Measurements from ENCODE around the gene SEPSECS.

SEPSECS gene

DNA sequence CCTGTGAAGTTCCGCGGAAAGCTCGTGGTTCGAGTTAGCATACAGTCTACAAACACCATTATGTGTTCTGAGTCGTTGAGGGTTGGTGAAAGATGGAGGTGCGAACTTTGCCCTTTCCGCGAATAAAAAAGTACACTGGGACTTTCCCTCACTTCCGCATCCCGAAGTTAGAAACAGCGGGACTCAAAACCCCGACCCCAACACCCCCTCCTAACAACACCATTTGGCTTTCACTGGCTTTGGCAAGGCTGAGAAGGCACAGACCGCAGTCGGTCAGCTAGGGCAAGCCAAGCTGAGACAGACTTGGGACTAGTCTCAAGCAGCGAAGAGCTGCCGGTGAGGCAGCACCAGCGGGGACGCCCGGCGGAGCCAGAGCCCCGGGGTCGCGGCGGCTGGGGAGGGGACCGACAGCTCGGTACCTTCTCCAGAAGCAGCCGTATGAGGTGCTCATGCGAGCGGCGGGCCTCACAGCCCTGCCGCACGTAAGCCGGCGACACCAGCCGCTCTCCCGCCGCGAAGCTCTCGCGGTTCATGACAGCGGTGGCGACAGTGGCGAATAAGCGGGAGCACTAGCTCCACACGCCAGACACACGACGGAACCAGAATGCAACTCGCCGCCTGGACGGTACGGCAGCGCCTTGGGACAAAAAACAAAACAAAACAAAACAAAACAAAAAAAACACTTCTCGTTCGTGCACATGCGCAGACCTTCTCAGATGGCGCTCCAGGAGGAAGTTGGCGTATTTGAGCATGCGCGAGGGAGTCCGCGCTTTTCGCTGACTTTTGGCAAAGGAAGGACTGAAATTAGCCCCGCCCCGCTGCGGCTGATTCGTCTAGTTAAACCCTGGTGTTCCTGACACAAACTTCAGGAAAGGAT, at the start of gene SEPSECS:
Gene SEPSECS (minus strand): TSS at position 613 of the 877 bp plus-strand sequence. CDS start 80 bp downstream, at position 533.
- in situ Hi-C loops (cut with MboI; ENCODE audit: low sequenced_read_pairs), result no loop called here

DNA sequence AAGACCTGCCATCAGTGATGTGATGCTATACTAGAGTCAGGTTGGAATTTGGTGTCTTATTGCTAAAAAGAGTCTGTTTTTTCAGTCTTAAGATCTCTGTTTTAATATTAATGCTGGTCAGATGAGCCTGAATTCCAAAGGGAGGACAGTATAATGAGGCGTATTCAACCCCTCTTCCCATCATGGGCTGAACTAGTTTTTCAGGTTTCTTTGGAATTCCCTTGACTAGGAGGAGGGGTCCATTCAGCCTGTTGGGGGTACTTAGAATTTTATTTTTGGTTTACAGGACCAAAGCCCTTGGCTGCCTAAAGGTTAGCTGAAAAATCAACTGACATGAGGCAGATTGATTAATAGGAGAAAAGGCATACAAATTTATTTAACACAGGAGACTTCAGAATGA, 49.5 kb upstream of the SEPSECS start:
- in situ Hi-C loops (cut with MboI; ENCODE audit: low sequenced_read_pairs), result no loop called here

- in situ Hi-C loops (cut with MboI; ENCODE audit: low sequenced_read_pairs), result no loop called here
Observed at GRCh38 chr4:25207997-25208396, 47.7 kb upstream of the SEPSECS start.

DNA sequence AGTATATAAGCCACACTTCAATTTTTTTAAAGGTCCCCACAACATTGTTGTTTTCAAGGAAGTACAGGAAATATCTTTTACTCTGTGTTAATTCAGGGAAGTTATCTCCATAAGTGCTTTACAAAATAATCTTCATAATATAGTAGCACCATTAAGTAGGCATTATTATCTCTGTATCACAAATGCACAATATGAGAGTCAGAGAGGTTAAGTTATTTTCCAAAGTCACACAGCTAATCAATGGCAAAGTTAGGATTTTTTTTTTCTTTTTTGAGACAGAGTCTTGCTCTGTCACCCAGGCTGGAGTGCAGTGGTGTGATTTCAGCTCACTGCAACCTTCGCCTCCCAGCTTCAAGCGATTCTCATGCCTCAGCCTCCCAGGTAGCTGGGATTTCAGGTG, 38.5 kb upstream of the SEPSECS start:
- in situ Hi-C loops (cut with MboI; ENCODE audit: low sequenced_read_pairs), result no loop called here

DNA sequence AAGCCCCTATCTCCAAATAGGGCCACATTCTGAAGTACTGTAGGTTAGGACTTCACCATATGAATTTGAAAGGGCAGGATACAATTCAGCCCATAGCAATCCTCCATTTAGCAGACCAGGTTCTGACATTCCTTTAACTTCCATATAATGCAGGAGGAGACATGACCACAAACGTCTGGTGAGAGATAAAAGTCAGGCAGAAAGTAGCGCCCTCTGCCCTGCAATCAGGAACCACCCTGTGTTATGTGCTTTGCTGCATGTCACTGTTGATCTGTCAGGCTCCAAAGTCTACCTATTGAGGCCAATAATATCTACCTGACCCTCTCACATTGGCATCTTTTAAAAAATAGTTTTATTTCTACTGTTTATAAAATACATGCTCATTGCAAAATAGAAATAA, 30.2 kb upstream of the SEPSECS start:
- in situ Hi-C loops (cut with MboI; ENCODE audit: low sequenced_read_pairs), result no loop called here

DNA sequence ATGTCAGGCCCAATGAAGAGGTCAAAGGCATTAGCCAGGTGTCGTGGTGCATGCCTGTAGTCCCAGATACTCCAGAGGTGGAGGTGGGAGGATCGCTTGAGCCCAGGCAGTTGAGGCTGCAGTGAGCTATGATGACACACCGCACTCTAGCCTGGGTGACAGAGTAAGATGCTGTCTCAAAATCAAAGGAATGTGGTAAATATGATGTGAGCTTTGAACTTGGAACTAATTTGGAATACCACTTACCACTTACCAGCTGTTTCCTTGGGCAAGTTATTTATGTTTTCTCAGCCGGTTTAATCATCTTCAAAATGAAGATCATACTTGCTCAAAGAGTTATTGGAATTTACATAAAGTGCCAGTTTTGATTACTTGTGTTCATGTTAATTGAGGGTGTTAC, 23.8 kb upstream of the SEPSECS start:
- in situ Hi-C loops (cut with MboI; ENCODE audit: low sequenced_read_pairs), result no loop called here

DNA sequence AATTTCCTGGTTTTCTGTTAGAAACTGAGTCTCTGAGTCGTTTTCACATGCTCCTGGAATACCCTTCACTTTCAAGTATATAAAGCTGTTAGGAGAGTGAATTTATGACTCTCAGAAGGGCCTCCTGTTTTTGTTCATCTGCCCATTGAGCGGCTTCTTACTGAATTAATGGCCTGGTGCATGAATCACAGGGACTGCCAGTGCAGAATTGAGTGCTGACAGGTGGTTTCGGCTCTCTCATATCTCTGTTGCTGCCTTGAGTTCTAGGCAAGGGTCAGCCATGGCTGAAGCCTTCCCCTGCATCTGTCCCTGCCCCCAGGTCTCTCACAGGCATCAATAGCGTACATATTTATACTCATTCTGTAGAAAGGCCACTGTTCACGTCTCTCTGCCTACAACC, 22.7 kb upstream of the SEPSECS start:
- in situ Hi-C loops (cut with MboI; ENCODE audit: low sequenced_read_pairs), result no loop called here

GRCh38 chr4:25180524-25181131, 20.4 kb upstream of the SEPSECS start:
- in situ Hi-C loops (cut with MboI; ENCODE audit: low sequenced_read_pairs), result no loop called here

- in situ Hi-C loops (cut with MboI; ENCODE audit: low sequenced_read_pairs), result no loop called here
Observed at GRCh38 chr4:25178838-25179261, 18.6 kb upstream of the SEPSECS start.

DNA sequence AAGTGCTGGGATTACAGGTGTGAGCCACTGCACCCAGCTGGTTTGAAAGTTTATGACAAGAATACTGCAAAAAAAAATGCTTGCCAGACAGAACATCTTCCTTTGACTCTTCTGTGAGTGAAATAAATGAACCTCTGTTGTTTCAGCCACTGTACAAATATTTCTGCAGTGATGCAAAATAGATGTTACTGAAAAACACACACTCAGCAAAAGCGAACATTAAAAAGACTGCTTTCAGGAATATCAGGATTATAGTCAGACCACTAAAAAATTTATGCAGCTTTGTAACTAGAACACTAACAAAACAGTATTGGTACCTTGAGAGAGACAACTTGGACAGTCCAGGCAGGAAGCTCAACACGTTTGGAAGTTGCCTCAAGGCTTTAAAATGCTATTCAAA, 16.9 kb upstream of the SEPSECS start:
- in situ Hi-C loops (cut with MboI; ENCODE audit: low sequenced_read_pairs), result no loop called here

GRCh38 chr4:25174674-25175073, 14.4 kb upstream of the SEPSECS start:
- in situ Hi-C loops (cut with MboI; ENCODE audit: low sequenced_read_pairs), result no loop called here

GRCh38 chr4:25172961-25173915, 13.0 kb upstream of the SEPSECS start:
- in situ Hi-C loops (cut with MboI; ENCODE audit: low sequenced_read_pairs), result no loop called here

DNA sequence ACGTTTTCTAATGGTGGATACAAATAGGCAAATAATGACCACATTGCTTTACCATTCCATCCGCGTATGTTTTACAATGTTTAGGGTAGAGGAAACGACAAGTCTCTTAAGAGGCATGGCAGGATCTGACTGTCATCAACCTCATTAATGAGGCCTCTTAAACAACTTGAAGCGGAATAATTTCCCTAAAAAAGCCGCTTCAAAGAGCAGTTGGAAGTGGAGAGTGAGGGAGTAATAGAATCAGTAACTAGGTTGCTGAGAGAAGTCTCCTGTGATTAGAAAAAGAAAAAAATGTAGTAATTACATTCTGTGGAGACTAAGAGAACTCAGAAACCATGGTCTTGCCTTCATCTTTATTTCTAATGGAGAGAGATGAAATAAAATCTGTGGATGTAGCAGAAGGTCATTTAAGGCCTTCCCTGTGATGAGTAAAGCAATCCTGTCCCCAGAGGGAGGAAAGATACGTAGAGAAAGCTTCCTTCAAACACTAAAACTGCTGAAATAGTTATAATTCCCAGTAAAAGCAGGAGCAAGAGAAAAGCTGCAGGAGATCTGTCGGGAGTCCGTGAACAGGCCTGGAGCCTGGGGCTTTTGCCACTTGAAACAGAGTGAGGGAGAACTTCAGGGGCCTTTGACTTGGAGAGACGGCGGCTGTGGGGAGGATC, 11.1 kb upstream of the SEPSECS start:
- in situ Hi-C loops (cut with MboI; ENCODE audit: low sequenced_read_pairs), result no loop called here

GRCh38 chr4:25169446-25169845, 9.2 kb upstream of the SEPSECS start:
- in situ Hi-C loops (cut with MboI; ENCODE audit: low sequenced_read_pairs), result no loop called here

GRCh38 chr4:25165916-25166315, 5.7 kb upstream of the SEPSECS start:
- in situ Hi-C loops (cut with MboI; ENCODE audit: low sequenced_read_pairs), result no loop called here

GRCh38 chr4:25163196-25163595, 2.9 kb upstream of the SEPSECS start:
- in situ Hi-C loops (cut with MboI; ENCODE audit: low sequenced_read_pairs), result no loop called here

DNA sequence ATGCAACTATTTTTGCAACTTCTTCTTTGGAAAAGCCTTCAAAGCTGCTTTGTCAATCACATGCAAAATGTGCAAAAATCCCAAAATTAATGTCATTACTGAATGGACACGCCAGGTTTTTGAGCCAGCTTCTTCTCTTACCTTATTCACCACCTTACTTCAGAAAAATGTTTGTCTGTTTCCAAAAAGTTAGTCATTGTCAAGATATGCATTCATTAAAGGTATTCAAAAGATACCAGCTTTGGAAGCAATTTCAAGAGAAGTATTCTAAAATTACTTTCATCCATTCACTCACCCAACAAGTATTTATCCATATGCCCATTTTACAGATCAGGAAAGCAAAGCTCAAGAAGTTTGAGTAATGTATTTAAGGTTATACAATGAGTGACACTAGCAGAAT, 2.3 kb upstream of the SEPSECS start:
- in situ Hi-C loops (cut with MboI; ENCODE audit: low sequenced_read_pairs), result no loop called here

DNA sequence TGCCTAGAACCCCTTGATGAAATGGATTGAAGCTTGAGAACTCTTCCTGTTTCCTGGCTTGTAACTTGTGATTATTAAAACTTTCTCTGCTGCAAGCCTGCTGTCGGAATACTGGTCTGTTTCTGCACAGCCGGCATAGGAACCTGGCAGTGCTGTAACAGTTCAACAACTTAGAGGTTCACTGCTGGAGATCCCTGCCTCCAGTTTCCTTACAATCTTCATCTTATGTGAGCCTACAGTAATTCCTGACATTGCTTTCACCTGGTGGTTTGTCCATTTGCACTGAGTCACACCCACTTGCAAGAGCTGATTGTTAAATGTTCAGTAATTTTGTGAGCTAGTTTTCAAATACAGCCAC, 1.3 kb upstream of the SEPSECS start:
- in situ Hi-C loops (cut with MboI; ENCODE audit: low sequenced_read_pairs), result no loop called here

GRCh38 chr4:25160714-25161592, 704 bp upstream of the SEPSECS start:
- in situ Hi-C loops (cut with MboI; ENCODE audit: low sequenced_read_pairs), result no loop called here

DNA sequence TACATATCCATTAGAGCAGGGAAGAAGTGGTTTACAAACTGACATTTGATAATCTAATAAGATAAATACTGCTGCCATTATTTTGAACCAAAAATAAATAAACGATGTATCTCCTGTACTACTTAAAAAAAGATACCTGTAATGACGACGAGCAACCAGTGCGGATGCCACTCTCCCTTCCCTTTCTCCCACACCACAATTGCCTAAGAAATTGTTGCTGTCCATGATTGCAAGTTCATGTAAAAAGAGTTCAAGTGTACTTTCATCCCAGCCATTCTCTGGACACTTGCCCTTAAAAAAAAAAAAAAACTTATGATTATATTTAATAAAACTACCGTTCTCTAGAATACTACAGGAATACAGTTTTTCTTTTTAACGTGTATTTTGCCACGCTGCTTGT, 1.4 kb downstream of the SEPSECS start:
- in situ Hi-C loops (cut with MboI; ENCODE audit: low sequenced_read_pairs), result no loop called here
